Lung (tissue), 12 donors: Measurements from ENCODE around the gene SPTB. TPM values are rescaled to one million over a fixed set of nuclear protein-coding genes. Genes with fewer than 3 reads are reported as not detected.

Experiments used
- ATAC-seq: fragments of 200-7000 bp; cut with Tn5 transposase; one replicate; pipeline ENCODE4 v1.9.1; 2020; ENCODE audit warnings: moderate number of reproducible peaks; ENCODE audit not compliant: insufficient read depth, low FRiP score
- DNase-seq, 3 donors: peaks; one replicate each; pipeline ENCODE4 v3.0.0-alpha.2; 2013 to 2017
- H3K27ac ChIP-seq, 2 donors: one replicate each; pipeline ENCODE4 v1.5.1; 2013; ENCODE audit warnings: mild to moderate bottlenecking in 2 of 2, moderate library complexity in 2 of 2, control low read depth in 1 of 2, inconsistent platforms in 1 of 2, low read depth in 1 of 2, low read length in 1 of 2
- H3K27me3 ChIP-seq, 3 donors: one replicate each; pipeline ENCODE4 v1.5.1; 2013; ENCODE audit warnings: low read length in 2 of 3; ENCODE audit not compliant: control insufficient read depth in 3 of 3, insufficient read depth in 3 of 3
- H3K36me3 ChIP-seq, 4 donors: one replicate each; pipeline ENCODE4 v1.5.1; 2013; ENCODE audit warnings: low read length in 4 of 4, mild to moderate bottlenecking in 1 of 4, moderate library complexity in 1 of 4; ENCODE audit not compliant: control insufficient read depth in 4 of 4, insufficient read depth in 4 of 4
- H3K4me1 ChIP-seq, 5 donors: one replicate each; pipeline ENCODE4 v1.5.1; 2013; ENCODE audit warnings: low read length in 5 of 5, mild to moderate bottlenecking in 2 of 5, moderate library complexity in 1 of 5; ENCODE audit not compliant: control insufficient read depth in 5 of 5, insufficient read depth in 5 of 5
- H3K4me3 ChIP-seq: one replicate; pipeline ENCODE4 v1.5.1; 2013; ENCODE audit warnings: mild to moderate bottlenecking, control low read depth, moderate library complexity
- H3K9ac ChIP-seq, 2 donors: one replicate each; pipeline ENCODE4 v1.5.1; 2013; ENCODE audit warnings: low read length in 2 of 2, control low read depth in 1 of 2; ENCODE audit not compliant: insufficient read depth in 1 of 2
- H3K9me3 ChIP-seq, 4 donors: one replicate each; pipeline ENCODE4 v1.5.1; 2013; ENCODE audit warnings: low read length in 3 of 4, mild to moderate bottlenecking in 1 of 4, moderate library complexity in 1 of 4; ENCODE audit not compliant: control insufficient read depth in 4 of 4, insufficient read depth in 3 of 4
- WGBS, 2 donors: extraction: QIAGEN DNeasy Blood & Tissue Kit; methylation state at CpG; one replicate each; pipeline ENCODE4 v1.1.7; 2013; 5-methylcytosine and 5-hydroxymethylcytosine counted together
- polyA plus RNA-seq, 2 donors: library from polyadenylated mRNA; stranded (reverse); fragments of 200-250 nt; gene quantifications; one replicate each; pipeline ENCODE4 v1.2.1, GENCODE V29; 2013
- total RNA-seq, 2 donors: library from RNA; depleted of rRNA in 1 of 2; stranded (reverse); fragments of >200 nt in 1 of 2; gene quantifications; one replicate each; pipeline ENCODE4 v1.2.1, GENCODE V29; 2014 to 2021
- TF ChIP-seq, protein P1 (sequence below): IDR thresholded peaks from 2 replicates; pipeline ENCODE4 v1.5.1; 2012; ENCODE audit warnings: mild to moderate bottlenecking; ENCODE audit errors: control extremely low read depth, extremely low read depth
- donor health status: control.
- donor health status: control.
- donor health status: Bipolar disorder and iron deficiency.
- donor health status: healthy.
- donor health status: DM: yes; HTN: yes; CAD: no.

SPTB gene
- total and polyA plus RNA-seq, 4 donors = 1.2 to 11.5 (median 2.1) TPM

DNA sequence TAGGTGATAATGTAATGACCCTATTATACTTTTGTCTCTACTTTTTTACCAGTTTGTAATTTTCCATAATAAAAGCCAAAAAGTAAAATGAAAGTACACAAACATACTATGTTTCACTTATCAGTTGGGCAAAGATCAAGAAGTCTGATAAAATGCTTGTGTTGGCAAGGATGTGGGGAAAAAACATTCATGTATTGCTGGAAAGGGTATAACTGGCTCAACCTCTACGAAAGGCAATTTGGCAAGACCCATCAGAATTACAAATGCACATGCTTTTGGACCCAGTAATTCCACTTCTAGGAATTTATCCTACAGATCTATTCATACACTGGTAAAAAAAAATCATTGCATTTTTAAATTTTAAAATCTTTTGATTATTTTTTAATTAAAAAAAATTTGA, 68.0 kb downstream of the SPTB start:
- 26 to 50% methylated on average over 1 of the region's 1 CpG for WGBS, 2 donors
- DNase-seq (peak in 1 of 3 donors; percentile 37), ATAC-seq (no peak)
- H3K4me3 ChIP-seq = no peak overlapping the region
- H3K36me3 ChIP-seq = no peaks in the 10 kb centered on the region
- H3K4me1 ChIP-seq = peaks cover 0 to 7% (median 0%) of the 10 kb centered on the region in 5 donors
- TF ChIP-seq, protein P1, sequence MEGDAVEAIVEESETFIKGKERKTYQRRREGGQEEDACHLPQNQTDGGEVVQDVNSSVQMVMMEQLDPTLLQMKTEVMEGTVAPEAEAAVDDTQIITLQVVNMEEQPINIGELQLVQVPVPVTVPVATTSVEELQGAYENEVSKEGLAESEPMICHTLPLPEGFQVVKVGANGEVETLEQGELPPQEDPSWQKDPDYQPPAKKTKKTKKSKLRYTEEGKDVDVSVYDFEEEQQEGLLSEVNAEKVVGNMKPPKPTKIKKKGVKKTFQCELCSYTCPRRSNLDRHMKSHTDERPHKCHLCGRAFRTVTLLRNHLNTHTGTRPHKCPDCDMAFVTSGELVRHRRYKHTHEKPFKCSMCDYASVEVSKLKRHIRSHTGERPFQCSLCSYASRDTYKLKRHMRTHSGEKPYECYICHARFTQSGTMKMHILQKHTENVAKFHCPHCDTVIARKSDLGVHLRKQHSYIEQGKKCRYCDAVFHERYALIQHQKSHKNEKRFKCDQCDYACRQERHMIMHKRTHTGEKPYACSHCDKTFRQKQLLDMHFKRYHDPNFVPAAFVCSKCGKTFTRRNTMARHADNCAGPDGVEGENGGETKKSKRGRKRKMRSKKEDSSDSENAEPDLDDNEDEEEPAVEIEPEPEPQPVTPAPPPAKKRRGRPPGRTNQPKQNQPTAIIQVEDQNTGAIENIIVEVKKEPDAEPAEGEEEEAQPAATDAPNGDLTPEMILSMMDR = no peak
- H3K27ac ChIP-seq = no peak overlapping the region
- no peaks in the 10 kb centered on the region for H3K27me3 ChIP-seq
- peaks cover 0 to 1% (median 0%) of the 10 kb centered on the region in 4 donors for H3K9me3 ChIP-seq
- no peak overlapping the region for H3K9ac ChIP-seq

DNA sequence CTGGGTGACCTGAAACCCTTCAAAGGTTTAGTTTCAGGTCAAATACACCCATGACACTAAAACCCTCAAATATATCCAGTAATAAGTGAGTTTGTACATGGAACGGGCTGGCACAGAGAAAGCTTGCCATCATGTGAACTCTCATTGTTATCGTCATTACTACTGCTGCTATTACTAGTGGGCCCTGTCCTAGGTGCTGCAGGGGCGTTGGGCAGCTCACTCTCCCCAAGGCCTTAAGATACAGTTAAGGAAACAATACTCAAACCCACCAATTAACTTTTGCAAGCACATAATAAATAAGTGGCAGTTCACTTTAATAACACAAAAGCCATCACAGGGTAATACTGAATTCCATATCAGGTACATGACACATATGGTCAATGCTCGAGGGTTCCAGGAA, 71.3 kb downstream of the SPTB start:
- TF ChIP-seq, protein P1 = no peak
- ATAC-seq = no peak
- H3K27me3 ChIP-seq = no peaks in the 10 kb centered on the region
- no peaks in the 10 kb centered on the region for H3K36me3 ChIP-seq
- H3K9ac ChIP-seq = no peak overlapping the region
- H3K9me3 ChIP-seq = no peaks in the 10 kb centered on the region
- peaks cover 0 to 10% (median 0%) of the 10 kb centered on the region in 5 donors for H3K4me1 ChIP-seq
- no peak overlapping the region for H3K27ac ChIP-seq
- no peak for DNase-seq
- WGBS, 2 donors = 95 to 96% methylated on average over 4 of the region's 4 CpGs
- H3K4me3 ChIP-seq = no peak overlapping the region

DNA sequence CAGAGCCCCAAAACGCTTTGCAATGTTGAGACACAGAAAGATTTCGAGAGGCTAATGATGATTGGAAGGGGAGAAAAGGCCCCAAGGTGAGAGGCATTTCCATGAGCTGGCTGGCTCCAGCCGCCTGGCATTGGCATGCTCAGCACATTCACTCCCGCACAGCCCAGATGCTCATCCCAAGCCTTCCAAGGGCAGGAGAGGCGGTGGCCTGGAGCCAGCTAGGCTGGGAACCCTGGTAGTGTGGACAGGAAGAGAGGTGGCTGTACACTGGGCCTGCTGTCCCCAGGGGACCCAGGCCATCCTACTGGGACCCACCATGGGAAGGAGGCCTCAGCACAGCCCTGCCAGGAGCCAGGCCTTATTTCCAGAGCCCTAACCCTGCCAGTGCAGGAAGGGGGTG, 72.2 kb downstream of the SPTB start:
- Histone ChIP-seq H3K9me3 (no peaks in the 10 kb centered on the region), H3K9ac (no peak overlapping the region), H3K36me3 (no peaks in the 10 kb centered on the region), H3K27ac (peak overlapping the region in 1 of 2 donors; percentile 68), H3K27me3 (no peaks in the 10 kb centered on the region), H3K4me1 (peaks cover 0 to 10% (median 0%) of the 10 kb centered on the region in 5 donors), H3K4me3 (no peak overlapping the region)
- WGBS, 2 donors = 72 to 84% methylated on average over 5 of the region's 5 CpGs
- TF ChIP-seq, protein P1 = no peak
- no peak for ATAC-seq
- DNase-seq = no peak

DNA sequence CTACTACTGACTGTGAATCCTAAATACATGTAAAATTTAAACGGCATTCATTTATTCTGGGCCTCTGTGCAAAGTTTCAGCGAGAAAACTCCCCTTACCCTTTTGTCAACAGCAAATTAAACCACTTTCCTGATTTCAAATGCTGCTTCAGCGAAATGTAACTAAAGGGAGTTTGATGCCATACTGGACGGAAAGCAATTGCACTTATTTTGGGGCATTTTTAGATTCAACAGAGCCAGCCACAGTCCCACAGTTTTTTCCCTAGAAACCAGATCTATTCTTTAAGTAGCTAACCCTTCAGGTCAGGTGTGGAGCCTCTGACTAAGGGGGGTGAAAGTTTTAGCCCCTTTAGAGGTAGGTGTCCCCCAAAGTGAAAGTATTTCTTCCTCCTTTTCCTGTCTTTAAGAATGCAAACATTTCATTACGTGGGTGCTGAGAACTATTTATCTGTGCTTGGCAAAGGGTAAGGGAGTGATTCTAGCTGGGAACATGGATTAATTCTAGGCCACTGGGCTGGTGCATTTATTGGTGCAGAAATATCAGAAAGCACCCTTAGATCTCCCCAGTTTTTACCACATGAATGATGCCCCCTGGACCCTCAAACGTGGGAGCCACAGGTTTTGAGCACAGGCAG, 72.7 kb downstream of the SPTB start:
- H3K27me3 ChIP-seq = no peaks in the 10 kb centered on the region
- H3K9ac ChIP-seq = no peak overlapping the region
- TF ChIP-seq, protein P1 = no peak
- peaks cover 0 to 10% (median 0%) of the 10 kb centered on the region in 5 donors for H3K4me1 ChIP-seq
- WGBS, 2 donors = 72 to 85% methylated on average over 6 of the region's 6 CpGs
- no peak for DNase-seq
- ATAC-seq = no peak
- no peaks in the 10 kb centered on the region for H3K36me3 ChIP-seq
- no peaks in the 10 kb centered on the region for H3K9me3 ChIP-seq
- no peak overlapping the region for H3K4me3 ChIP-seq
- H3K27ac ChIP-seq = peak overlapping the region in 1 of 2 donors; percentile 68
